Skeletal muscle cell (primary cell): ENCODE data around the gene C1QTNF12.

Source experiments
- DNase-seq: peaks from one replicate; pipeline ENCODE4 v3.0.0-alpha.2; 2010; ENCODE audit warnings: low read depth
- H3K4me3 ChIP-seq: 2 replicates; pipeline ENCODE4 v1.5.1; 2011; ENCODE audit warnings: low read depth, mild to moderate bottlenecking, control low read depth, low read length, moderate library complexity

The C1QTNF12 gene, protein sequence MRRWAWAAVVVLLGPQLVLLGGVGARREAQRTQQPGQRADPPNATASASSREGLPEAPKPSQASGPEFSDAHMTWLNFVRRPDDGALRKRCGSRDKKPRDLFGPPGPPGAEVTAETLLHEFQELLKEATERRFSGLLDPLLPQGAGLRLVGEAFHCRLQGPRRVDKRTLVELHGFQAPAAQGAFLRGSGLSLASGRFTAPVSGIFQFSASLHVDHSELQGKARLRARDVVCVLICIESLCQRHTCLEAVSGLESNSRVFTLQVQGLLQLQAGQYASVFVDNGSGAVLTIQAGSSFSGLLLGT

DNA sequence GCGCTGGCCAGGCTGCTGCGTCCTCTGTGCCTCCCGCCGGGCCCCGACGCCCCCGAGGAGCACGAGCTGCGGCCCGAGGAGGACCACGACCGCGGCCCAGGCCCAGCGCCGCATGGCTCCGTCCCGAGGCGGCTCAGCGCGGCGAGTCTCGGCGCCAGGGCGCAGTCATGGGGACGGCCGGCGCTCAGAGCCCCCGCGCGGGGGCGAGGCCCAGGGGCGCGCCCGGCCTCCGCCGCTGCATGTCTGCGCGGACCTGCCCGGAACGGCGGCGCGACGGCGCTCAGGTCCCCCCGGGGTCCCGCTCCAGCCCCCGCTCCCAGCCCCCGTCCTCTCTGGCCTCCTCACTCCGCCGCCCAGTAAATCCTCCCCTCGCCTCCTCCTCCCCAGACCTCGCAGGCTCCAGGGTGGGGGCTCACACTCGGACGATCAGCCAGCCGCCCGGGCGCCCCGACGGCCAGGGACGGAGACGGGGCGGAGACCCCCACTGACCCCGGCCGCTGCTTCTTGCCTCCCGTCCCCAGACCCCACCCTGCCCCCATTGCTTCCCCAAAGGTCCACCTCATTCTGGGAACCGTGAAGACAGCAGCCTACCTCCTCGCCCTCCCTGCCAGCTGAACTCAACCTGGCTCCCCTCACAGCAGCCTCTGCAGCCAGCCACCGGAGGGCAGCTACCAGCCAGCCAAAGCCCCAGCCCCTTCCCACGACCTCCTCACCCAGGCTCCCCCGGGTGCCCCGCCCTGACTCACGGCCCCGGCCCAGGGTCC is at the start of gene C1QTNF12:
TSS of gene C1QTNF12 (minus strand) at position 146 of the 764 bp plus-strand sequence. CDS start at position 114, 32 bp downstream.
- H3K4me3 ChIP-seq = no peak within 1 kb of the TSS
- DNase-seq = no peak

DNA sequence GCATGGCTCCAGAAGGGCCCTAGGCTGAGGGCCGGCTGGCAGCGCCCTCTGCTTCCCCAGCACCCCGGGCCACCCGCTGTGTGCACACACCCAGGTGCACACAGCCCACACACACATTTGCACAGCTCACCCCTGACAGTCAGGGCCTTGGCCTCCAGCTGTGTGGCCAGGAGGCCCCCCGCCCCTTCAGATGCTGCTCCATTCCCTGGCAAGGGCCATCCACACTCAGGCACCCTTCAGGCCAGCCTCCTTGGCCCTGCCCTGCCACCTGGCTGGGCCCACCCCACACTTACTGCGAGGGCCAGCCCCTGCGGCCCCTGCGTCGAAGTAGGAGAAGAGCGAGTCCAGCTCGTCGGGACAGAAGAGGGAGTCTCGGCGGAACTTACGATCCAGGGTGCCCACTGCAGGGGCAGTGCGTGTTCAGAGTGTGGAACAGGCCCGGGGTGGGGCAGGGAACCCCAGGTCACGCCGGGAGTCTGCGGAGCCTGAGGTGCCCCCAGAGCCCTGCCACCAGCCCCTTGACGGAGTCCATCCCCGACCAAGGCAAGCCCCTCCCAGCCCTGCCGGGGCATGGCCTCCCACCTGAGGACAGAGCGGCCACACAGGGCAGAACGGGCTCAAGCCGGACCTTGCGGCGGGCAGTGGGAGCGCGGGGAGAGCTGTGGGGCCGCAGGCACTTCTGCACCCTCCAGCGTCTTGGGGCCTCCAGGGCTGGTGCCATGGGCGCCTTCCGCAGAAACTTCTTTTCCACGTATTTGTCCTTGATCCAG is 48.8 kb upstream of the C1QTNF12 start:
- DNase-seq = no peak

DNA sequence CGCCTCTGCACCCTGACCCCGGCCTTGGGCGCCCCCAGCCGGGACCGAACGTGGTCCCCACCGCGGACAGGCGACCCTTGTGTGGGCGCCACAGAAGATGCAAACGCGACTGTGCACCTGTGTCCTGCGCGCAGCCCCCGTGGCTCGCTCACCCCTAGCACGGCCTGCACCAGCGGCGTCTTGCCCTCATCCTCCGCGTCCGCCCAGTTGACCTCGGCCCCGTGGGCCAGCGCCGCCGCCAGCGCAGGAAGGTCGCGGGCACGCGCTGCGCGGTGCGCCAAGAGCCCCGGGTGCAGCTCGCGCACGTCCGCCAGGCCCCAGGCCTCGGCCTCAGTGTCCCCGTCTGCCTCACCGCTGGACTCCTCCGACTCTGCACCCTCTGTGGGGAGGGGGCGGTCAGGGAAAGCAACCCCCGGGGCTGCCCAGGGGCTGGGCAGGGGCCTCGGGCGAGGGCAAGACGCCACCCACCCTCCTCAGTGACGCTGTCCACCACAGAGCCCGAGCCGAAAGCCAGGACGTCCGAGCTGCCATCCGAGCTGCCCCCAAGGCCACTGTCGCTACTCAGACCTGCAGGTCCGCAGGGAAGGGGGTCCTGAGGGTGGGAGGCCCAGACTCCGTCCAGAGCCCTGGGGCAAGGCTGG is 47.8 kb upstream of the C1QTNF12 start:
- no peak for DNase-seq
- no peak overlapping the region for H3K4me3 ChIP-seq

More for the DNA sequence above, 48.8 kb upstream of the C1QTNF12 start:
- H3K4me3 ChIP-seq = no peak overlapping the region

DNA sequence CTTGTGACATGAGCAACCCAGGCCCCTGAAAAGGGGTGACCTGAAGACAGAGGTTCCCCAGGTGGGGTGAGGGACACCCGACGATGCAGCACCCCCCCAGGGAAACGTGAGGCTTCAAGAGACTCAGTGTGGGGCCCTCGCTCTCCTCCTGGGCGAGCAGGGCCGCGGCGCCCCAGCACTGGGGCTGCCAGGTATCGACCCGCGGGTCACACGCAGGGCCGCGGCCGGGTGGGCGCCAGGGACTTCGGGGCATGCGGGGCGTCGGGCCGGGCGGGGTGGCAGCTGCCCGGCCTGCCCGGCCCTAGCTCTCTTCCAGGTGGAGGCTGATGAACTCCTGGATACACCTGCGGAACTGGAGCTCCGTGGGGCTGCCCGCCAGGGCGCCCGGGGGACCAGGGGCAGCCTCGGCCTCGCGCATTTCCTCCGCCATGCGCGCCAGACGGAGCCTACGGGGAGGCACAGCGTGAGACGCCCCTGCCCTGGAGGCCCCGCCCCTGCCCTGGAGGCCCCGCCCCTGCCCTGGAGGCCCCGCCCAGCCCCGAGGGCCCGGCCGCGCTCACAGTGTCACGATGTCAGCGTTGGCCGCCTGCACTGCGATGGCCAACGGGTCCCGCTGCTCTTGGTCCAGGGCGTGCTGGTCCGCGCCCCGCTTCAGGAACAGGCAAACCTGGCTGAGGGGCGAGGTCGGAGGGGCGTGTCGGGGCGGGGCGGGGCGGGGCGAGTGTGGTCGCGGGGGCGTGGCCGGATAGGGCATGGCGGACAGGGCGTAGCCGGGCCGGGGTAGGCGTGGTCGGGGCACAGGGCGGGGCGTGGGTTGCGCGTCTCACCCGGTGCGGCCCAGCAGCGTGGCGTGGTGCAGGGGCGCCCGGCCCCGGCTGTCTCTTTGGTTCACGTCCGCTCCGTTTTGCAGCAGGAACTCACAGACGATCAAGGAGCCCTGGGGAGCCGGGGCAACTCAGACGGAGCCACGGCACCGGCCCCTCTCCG is 47.0 kb upstream of the C1QTNF12 start:
- no peak for DNase-seq
- H3K4me3 ChIP-seq = no peak overlapping the region

DNA sequence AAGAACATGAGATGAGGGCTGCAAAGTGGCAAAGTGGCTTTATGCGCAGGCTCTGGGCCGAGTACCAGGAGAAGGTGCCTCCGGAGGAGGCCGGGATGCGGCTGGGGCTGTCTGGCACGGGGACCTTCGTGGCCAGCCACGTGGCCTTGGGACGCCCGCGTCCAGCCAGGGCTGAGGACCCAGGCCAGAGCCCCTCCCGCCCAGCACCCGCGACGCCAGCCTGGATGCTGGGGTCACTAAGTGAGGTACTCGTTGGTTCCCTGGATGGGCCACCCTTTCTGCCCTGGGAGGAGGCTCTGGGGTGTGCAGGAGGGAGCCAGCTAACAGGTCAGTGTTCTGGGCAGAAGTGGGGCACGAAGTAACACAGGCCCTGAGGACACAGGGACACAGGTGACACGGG is 46.3 kb upstream of the C1QTNF12 start:
- no peak overlapping the region for H3K4me3 ChIP-seq
- DNase-seq = no peak

DNA sequence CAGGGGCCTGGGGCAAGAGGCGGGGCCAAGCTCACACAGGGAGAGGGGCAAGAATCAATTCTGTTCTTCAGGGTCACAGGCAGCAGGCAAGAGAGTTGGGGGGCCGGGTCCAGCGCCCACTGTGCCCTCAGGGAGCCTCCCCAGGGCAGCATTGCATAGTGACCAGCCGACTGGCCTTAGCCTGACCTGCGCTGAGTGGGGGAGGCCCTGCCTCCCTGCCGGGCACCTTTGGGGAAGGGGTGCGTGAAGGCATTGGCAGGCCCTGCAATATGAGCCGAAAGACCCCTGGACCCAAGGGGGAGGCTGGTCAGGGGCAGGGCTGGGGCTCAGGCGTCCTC is 45.9 kb upstream of the C1QTNF12 start:
- no peak for DNase-seq
- no peak overlapping the region for H3K4me3 ChIP-seq

DNA sequence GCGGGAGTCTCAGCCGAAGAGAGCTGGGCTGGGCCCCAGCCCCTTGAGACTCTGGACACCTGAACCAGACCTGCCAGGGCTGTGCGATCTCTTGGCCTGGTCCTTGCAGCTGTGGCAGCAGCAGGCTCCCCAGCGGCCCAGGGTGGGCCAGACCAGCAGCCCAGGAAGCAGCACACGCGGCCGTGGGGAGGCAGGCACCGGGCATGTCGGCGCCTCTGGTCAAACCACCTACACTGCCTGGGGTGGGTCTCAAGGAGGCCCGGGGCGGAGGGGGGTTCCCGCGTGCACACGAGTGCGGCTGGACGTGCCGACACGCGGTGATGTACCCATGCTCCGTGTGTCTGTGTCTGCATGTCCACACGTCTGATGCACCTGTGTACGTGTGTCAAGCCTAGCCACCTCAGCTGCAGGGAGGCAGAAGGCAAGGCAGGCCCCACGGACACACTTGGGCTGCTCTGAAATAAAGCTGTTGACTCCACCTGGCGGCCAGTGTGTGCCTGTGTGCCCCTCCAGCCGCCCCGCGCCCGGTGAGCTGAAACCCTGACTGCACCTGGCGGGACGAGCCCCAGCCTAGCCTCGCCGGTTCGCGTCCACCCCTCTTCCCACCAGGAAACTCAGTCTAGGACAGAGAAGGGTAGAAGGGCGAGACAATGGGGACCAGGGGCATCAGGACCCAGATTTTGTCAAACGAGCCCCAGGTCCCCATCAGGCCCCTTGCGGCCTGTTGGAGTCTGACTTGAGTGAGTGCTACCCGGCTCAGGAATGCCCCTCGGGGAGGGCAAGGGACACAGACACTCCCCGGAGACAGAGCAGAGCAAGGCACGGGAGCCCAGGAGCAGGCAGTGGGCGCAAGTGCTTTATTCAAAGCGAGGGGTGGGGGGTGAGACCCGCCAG is 45.3 kb upstream of the C1QTNF12 start:
- no peak for DNase-seq
- no peak overlapping the region for H3K4me3 ChIP-seq

DNA sequence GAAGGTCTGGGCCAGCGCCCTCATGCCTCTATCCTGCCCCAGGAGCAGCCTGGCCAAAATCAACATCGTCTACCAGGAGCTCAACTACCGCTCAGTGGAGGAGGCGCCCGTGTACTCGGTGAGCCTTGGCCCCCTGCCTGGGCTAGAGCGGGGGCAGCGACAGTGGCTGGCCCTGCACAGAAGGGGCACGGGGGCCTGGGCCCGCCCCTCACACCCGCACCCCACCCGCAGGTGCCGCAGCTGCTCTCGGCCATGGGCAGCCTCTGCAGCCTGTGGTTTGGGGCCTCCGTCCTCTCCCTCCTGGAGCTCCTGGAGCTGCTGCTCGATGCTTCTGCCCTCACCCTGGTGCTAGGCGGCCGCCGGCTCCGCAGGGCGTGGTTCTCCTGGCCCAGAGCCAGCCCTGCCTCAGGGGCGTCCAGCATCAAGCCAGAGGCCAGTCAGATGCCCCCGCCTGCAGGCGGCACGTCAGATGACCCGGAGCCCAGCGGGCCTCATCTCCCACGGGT is 44.6 kb upstream of the C1QTNF12 start:
- H3K4me3 ChIP-seq = no peak overlapping the region
- no peak for DNase-seq

DNA sequence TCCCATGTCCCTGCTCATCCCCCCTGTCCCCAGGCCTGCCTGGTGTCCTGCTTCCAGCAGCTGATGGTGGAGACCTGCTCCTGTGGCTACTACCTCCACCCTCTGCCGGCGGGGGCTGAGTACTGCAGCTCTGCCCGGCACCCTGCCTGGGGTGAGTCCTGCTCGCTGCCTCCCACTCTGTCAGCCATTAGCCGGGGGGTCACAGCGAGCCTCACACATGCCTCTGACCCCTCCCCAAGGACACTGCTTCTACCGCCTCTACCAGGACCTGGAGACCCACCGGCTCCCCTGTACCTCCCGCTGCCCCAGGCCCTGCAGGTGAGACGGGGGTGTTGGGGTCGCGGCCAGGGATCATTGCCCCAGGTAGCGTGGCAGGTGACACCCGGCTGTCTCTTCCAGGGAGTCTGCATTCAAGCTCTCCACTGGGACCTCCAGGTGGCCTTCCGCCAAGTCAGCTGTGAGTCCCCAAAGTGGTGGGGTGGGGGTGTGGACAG is 43.8 kb upstream of the C1QTNF12 start:
- H3K4me3 ChIP-seq = no peak overlapping the region

DNA sequence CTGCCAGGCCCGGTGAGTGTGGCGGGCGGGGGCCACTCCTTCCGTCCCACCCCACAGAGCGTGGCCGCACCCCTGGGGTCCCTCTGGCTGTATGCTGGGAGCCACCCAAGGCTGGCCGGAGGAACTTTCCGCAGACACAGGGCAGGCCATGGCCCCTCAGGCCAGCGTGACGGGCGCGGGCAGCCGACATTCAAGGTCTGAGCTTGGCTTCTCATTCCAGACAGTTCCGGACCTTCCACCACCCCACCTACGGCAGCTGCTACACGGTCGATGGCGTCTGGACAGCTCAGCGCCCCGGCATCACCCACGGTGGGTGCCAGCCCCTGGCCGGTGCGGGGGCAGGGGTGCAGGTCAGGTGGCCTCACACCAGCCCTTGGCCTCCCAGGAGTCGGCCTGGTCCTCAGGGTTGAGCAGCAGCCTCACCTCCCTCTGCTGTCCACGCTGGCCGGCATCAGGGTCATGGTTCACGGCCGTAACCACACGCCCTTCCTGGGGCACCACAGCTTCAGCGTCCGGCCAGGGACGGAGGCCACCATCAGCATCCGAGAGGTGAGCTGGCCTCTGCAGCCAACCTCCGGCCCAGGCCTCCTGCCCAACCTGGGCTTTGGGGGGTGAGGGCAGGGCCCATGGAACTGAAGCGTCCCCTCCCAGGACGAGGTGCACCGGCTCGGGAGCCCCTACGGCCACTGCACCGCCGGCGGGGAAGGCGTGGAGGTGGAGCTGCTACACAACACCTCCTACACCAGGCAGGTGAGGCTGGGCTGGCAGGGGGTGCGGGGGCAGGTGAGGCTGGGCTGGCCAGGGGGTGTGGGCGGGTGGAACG is 41.0 kb upstream of the C1QTNF12 start:
- H3K4me3 ChIP-seq = no peak overlapping the region
- DNase-seq = no peak

More for the DNA sequence above, 43.8 kb upstream of the C1QTNF12 start:
- DNase-seq = no peak

DNA sequence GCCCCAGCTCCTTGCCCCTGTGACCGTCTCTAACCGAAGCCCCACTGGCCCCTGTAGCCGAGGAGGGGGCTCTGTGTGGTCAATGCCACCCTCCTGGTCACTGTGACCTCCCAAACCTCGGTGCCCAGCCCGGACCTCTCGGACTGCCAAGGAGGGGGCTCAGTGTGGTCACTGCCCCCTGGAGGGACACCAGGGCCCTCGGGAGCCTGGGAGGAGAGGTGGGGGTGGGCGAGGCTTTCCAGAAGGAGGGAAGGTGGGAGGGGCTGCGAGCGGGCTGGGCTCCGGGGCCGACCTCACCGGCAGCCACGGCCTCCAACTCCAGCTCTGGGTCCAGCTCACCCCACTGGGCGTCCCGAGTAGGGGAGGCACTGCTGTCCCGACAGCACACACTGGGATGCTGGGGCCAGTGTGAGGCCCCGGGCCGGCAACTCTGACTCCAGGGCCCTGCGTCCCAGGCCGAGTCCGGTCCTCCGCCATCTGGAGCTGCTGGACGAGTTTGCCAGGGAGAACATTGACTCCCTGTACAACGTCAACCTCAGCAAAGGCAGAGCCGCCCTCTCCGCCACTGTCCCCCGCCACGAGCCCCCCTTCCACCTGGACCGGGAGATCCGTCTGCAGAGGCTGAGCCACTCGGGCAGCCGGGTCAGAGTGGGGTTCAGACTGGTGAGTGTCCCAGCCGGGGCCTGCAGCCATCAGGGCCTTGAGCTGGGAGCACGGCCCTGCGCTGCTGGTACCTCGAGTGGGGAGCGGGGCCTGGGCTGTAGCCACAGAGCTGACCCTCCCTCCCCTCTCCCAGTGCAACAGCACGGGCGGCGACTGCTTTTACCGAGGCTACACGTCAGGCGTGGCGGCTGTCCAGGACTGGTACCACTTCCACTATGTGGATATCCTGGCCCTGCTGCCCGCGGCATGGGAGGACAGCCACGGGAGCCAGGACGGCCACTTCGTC is 40.1 kb upstream of the C1QTNF12 start:
- no peak overlapping the region for H3K4me3 ChIP-seq
- DNase-seq = no peak

DNA sequence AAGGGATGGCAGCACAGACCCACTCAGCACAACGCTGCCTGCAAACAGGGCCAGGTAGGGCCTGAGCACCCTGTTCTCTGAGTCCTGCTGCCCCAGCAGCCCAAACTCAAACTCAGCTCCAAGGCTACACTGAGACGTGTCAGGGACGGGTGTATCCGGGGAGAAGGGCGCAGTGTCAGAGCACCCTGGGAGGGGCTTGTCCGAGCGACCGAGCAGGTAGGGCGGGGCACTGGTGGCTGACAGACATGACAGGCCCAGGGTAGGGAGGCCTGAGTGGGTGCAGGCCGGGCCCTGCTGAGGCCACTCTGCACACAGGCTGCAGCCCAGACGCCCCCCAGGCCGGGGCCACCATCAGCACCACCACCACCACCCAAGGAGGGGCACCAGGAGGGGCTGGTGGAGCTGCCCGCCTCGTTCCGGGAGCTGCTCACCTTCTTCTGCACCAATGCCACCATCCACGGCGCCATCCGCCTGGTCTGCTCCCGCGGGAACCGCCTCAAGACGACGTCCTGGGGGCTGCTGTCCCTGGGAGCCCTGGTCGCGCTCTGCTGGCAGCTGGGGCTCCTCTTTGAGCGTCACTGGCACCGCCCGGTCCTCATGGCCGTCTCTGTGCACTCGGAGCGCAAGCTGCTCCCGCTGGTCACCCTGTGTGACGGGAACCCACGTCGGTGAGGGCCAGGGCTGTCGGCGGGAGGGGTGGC is 39.2 kb upstream of the C1QTNF12 start:
- DNase-seq = no peak
- H3K4me3 ChIP-seq = no peak overlapping the region

DNA sequence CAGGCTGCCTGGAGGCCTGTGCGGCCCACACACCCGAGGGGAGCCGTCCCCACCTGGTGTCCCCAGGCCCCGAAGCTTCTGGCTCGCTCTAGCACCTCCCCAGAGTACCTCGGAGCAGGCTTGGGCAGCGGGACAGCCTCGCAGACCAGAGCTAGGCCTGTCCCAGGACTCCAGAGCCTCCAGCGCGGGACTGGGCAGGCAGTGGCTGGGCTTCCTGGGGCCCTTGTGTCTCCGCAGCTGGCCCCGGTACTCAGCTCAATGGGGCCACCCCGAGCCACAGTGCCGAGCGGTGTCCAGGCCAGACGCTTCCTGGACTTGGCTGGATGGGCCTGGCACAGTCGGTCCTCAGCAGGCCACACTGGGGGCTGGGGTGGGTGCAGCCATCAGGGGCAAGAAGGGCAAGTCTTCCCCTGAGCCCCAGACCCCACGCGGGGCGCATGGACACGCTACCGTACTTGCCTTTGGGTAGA is 38.6 kb upstream of the C1QTNF12 start:
- no peak overlapping the region for H3K4me3 ChIP-seq
- no peak for DNase-seq

DNA sequence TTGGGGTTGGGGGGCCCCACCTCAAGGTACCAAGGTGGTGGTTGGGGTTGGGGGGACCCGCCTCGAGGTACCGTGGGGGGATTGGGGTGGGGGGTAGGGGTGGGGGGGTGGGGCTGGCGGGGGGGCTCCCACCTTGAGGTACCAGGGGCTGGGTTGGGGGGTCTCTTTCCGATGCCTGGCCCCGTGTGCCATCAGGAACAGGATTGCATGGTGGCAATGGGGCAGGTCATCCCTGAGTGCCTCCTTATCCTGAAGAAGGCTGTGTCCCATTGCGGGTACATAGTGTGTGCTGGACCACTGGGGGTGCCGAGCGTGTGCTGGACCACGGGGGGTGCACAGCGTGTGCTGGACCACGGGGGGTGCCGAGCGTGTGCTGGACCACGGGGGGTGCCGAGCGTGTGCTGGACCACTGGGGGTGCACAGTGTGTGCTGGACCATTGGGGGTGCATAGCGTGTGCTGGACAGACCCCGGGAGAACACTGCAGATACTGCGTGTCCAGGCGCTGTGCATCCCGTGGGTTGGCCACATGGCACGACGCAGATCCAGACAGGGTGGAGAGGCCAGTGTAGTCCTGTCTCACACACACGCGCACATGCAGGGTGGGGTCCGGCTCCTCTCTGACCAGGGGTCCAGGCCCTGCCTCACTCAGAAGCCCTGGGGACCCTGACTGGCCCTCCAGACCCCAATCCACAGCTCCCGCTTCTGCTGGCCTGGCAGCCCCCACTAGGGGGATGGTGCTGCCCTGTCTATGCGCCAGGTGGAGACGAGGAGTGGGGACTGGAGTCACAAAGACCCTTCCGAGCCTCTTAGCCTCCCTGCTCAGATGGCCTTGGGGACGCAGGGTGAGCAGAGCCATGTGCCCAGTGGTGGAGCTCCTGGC is 37.9 kb upstream of the C1QTNF12 start:
- no peak for DNase-seq

More for the DNA sequence above, 37.9 kb upstream of the C1QTNF12 start:
- H3K4me3 ChIP-seq = no peak overlapping the region
